PFSK-1 (cell line): ENCODE results near the gene SLC39A9.

Experiments used
- REST ChIP-seq, 2 experiments: IDR thresholded peaks; 2 replicates each; pipeline versions ENCODE4 v1.6.1 to v1.8.0; 2011 to 2012; ENCODE audit warnings: low read depth in 2 of 2, low read length in 2 of 2, control low read depth in 1 of 2, inconsistent platforms in 1 of 2, mild to moderate bottlenecking in 1 of 2, moderate library complexity in 1 of 2; ENCODE audit not compliant: insufficient read depth in 1 of 2
- SIN3A ChIP-seq: IDR thresholded peaks from 2 replicates; pipeline ENCODE4 v1.6.1; 2012; ENCODE audit warnings: mild to moderate bottlenecking, low read length, moderate library complexity, borderline replicate concordance; ENCODE audit not compliant: insufficient read depth

- no peak for TF ChIP-seq SIN3A
- TF ChIP-seq REST (IDR thresholded peaks at IDR 0.05; ENCODE audit: insufficient read depth in 1 of 2, low read depth in 2 of 2, low read length in 2 of 2) = no peak
Measured at GRCh38 chr14:69479696-69480095, 81.2 kb downstream of the SLC39A9 start.
